IMR-90 (cell line): ENCODE results near the gene SPATA25. TPM values are rescaled to one million over a fixed set of nuclear protein-coding genes. Genes with fewer than 3 reads are reported as not detected.

Experiments used
- ATAC-seq: fragments of 200-7000 bp; cut with Tn5 transposase; 2 replicates; pipeline ENCODE4 v1.9.1; 2020; ENCODE audit warnings: low read depth, mild to moderate bottlenecking, moderate library complexity
- BruUV-seq: library from RNA; stranded (reverse); fragments of 400-500 nt; replicated peaks from 2 replicates; lab custom pipeline; 2021; lab: Mats Ljungman, UMichigan
- CTCF ChIA-PET: fragments of 300-600 bp; formaldehyde crosslinking; extraction: SDS; loops from one replicate; lab custom pipeline; 2021; ENCODE audit warnings: antibody characterized with exemption; lab: Yijun Ruan, JAX
- POLR2A ChIA-PET: fragments of 300-600 bp; sonication (Branson Sonifier 250); formaldehyde crosslinking; loops from one replicate; lab custom pipeline; 2022; ENCODE audit warnings: antibody characterized with exemption; ENCODE audit not compliant: unreplicated experiment; lab: Charles Lee
- DNase-seq: peaks from one replicate; pipeline ENCODE4 v3.0.0; 2013
- H2AFZ ChIP-seq: replicated peaks from 2 replicates; pipeline ENCODE3; 2013; ENCODE audit warnings: low read length, mild to moderate bottlenecking; ENCODE audit not compliant: poor library complexity
- H2AK5ac ChIP-seq: 2 replicates; pipeline ENCODE4 v1.6.1; 2013; ENCODE audit warnings: low read depth, low read length, inconsistent platforms
- H2AK9ac ChIP-seq: replicated peaks from 2 replicates; pipeline ENCODE3; 2013; ENCODE audit warnings: mild to moderate bottlenecking, low read depth, low read length, moderate library complexity; ENCODE audit not compliant: poor library complexity
- H2BK120ac ChIP-seq: 2 replicates; pipeline ENCODE4 v1.6.1; 2013; ENCODE audit warnings: low read depth, low read length, inconsistent platforms
- H2BK15ac ChIP-seq: 3 replicates; pipeline ENCODE4 v1.6.1; 2013; ENCODE audit warnings: low read depth, low read length, inconsistent platforms
- H2BK20ac ChIP-seq: 2 replicates; pipeline ENCODE4 v1.6.1; 2013; ENCODE audit warnings: low read depth, mild to moderate bottlenecking, inconsistent platforms, low read length, moderate library complexity
- H2BK5ac ChIP-seq: 2 replicates; pipeline ENCODE4 v1.6.1; 2013; ENCODE audit warnings: mild to moderate bottlenecking, low read depth, low read length, inconsistent platforms; ENCODE audit not compliant: poor library complexity, severe bottlenecking
- H3K14ac ChIP-seq: replicated peaks from 2 replicates; pipeline ENCODE4 v1.6.1; 2013; ENCODE audit warnings: low read depth, low read length, inconsistent platforms
- H3K18ac ChIP-seq: 2 replicates; pipeline ENCODE4 v1.6.1; 2013; ENCODE audit warnings: low read depth, low read length, control low read depth
- H3K23ac ChIP-seq: 2 replicates; pipeline ENCODE4 v1.6.1; 2013; ENCODE audit warnings: low read depth, low read length, inconsistent platforms
- H3K27ac ChIP-seq: 2 replicates; pipeline ENCODE4 v1.5.1; 2013; ENCODE audit warnings: mild to moderate bottlenecking, control low read depth, low read length; ENCODE audit not compliant: insufficient read depth
- H3K27me3 ChIP-seq: 2 replicates; pipeline ENCODE4 v1.6.1; 2013; ENCODE audit warnings: low read length; ENCODE audit not compliant: control insufficient read depth, insufficient read depth
- H3K36me3 ChIP-seq: 2 replicates; pipeline ENCODE4 v1.6.1; 2013; ENCODE audit warnings: low read length, mixed read lengths; ENCODE audit not compliant: control insufficient read depth, insufficient read depth
- H3K4ac ChIP-seq: 2 replicates; pipeline ENCODE4 v1.6.1; 2013; ENCODE audit warnings: low read depth, low read length, inconsistent platforms
- H3K4me1 ChIP-seq: 2 replicates; pipeline ENCODE4 v1.6.1; 2013; ENCODE audit warnings: low read length, mixed read lengths; ENCODE audit not compliant: control insufficient read depth, insufficient read depth
- H3K4me2 ChIP-seq: 2 replicates; pipeline ENCODE4 v1.6.1; 2013; ENCODE audit warnings: low read depth, mild to moderate bottlenecking, control low read depth, low read length, moderate library complexity
- H3K4me3 ChIP-seq: 2 replicates; pipeline ENCODE4 v1.5.1; 2013; ENCODE audit warnings: low read depth, mild to moderate bottlenecking, control low read depth, low read length, moderate library complexity; ENCODE audit not compliant: insufficient read depth
- H3K56ac ChIP-seq: 2 replicates; pipeline ENCODE4 v1.6.1; 2013; ENCODE audit warnings: low read length, inconsistent platforms; ENCODE audit not compliant: insufficient read depth; ENCODE audit errors: extremely low read depth
- H3K79me1 ChIP-seq, 2 experiments: 2 replicates each; pipeline ENCODE4 v1.6.1; 2013; ENCODE audit warnings: low read length in 2 of 2, inconsistent platforms in 1 of 2, low read depth in 1 of 2
- H3K9ac ChIP-seq: 2 replicates; pipeline ENCODE4 v1.6.1; 2013; ENCODE audit warnings: low read depth, low read length, control low read depth
- H3K9me1 ChIP-seq: 2 replicates; pipeline ENCODE4 v1.6.1; 2013; ENCODE audit warnings: low read length, inconsistent platforms; ENCODE audit not compliant: insufficient read depth
- H3K9me3 ChIP-seq: 2 replicates; pipeline ENCODE4 v1.6.1; 2013; ENCODE audit warnings: low read length; ENCODE audit not compliant: control insufficient read depth, insufficient read depth
- H4K20me1 ChIP-seq: 2 replicates; pipeline ENCODE4 v1.6.1; 2013; ENCODE audit warnings: low read length, inconsistent platforms; ENCODE audit not compliant: insufficient read depth
- H4K5ac ChIP-seq: 2 replicates; pipeline ENCODE4 v1.6.1; 2013; ENCODE audit warnings: mild to moderate bottlenecking, low read depth, low read length, control low read depth
- H4K8ac ChIP-seq, 2 experiments: 2 replicates each; pipeline ENCODE4 v1.6.1; 2013; ENCODE audit warnings: low read depth in 2 of 2, low read length in 2 of 2, control low read depth in 1 of 2, inconsistent platforms in 1 of 2
- H4K91ac ChIP-seq: 2 replicates; pipeline ENCODE4 v1.6.1; 2013; ENCODE audit warnings: low read depth, low read length, inconsistent platforms; ENCODE audit not compliant: insufficient read depth
- BHLHE40 ChIP-seq: fragments of 150-350 bp; IDR thresholded peaks from 2 replicates; pipeline ENCODE4 v1.6.1; 2016; ENCODE audit warnings: mild to moderate bottlenecking, low read depth, low read length
- CEBPB ChIP-seq: IDR thresholded peaks from 2 replicates; pipeline ENCODE4 v1.6.1; 2012; ENCODE audit warnings: low read depth, low read length, improper control_type of control experiment
- FOS ChIP-seq: fragments of 150-350 bp; IDR thresholded peaks from 2 replicates; pipeline ENCODE4 v1.6.1; 2016; ENCODE audit warnings: low read depth, low read length
- MAFK ChIP-seq: IDR thresholded peaks from 2 replicates; pipeline ENCODE4 v1.6.1; 2012; ENCODE audit warnings: low read depth, low read length, improper control_type of control experiment
- POLR2A ChIP-seq: IDR thresholded peaks from 2 replicates; pipeline ENCODE4 v1.6.1; 2012; ENCODE audit warnings: mild to moderate bottlenecking, low read depth, low read length
- RAD21 ChIP-seq: IDR thresholded peaks from 2 replicates; pipeline ENCODE4 v1.6.1; 2012; ENCODE audit warnings: low read length, improper control_type of control experiment
- SMC3 ChIP-seq: fragments of 150-350 bp; IDR thresholded peaks from 2 replicates; pipeline ENCODE4 v1.6.1; 2016; ENCODE audit warnings: low read depth, mild to moderate bottlenecking, antibody characterized with exemption, low read length, moderate library complexity
- WGBS, 2 experiments: methylation state at CpG; one replicate each; pipeline versions ENCODE4 v1.1.5 to v1.1.7; 2013; ENCODE audit warnings: missing lambda C conversion rate in 2 of 2; ENCODE audit not compliant: insufficient read length in 1 of 2; ENCODE audit errors: extremely low coverage in 2 of 2; 5-methylcytosine and 5-hydroxymethylcytosine counted together
- dilution Hi-C: fragments of 300-500 bp; cut with HindIII; formaldehyde crosslinking; loops from one replicate; pipeline ENCODE4 v1.14.3; 2018; ENCODE audit warnings: low sequenced_read_pairs; ENCODE audit not compliant: unreplicated experiment
- in situ Hi-C: fragments of 300-500 bp; cut with MboI; formaldehyde crosslinking; loops from 3 replicates; pipeline ENCODE4 v1.14.3; 2019; ENCODE audit warnings: low sequenced_read_pairs, inconsistent platforms, mixed read lengths
- intact Hi-C: fragments of 100-400 bp; cut with micrococcal nuclease; formaldehyde crosslinking; loops from 2 replicates; pipeline ENCODE4 v1.10.0; 2022
- polyA plus RNA-seq, 3 experiments: library from polyadenylated mRNA; depleted of rRNA; stranded (reverse); fragments of >200 nt; gene quantifications; 2 replicates each; pipeline ENCODE4 v1.2.3, GENCODE V29; 2012; ENCODE audit warnings: low replicate concordance in 1 of 3
- total RNA-seq: library from RNA; depleted of rRNA; stranded (reverse); fragments of >200 nt; gene quantifications from 2 replicates; pipeline ENCODE4 v1.2.3, GENCODE V29; 2012

SPATA25 gene
- total and polyA plus RNA-seq, 2 of the 4 experiments (the other 2 are of a cell fraction) = 0.18 to 0.36 TPM

DNA sequence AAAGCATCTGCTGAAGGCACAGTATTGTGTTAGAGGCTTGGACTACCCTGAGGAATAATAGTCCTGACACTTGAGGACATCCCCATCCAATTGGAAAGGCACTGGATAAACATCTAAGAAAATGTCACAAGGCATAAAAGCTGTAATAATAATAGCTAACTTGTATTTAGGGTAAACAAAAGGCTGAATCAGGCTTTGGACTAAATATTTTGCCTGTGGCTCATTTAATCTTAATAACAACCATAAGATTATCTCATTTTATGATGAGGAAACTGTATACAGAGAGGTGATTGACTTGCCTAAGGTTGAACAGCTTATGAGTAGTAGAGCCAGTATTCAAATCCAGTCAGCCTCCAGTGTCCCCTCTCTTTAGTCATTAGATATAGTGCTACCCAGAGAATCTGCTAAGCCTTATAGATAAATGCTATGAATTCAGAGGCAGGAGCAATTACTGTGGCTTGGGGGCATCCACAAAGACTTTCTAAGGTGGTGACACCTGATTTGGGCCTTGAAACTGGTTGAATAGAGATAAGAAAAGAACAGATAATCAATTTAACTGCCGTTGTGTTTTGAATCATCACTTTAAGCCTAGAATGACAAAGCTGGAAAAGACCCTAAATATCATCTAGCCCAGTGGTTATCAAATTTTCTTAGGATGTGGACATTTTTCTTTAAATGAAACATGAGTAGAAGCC, 13.9 kb downstream of the SPATA25 start:
- peak; percentile 91 for ATAC-seq
- H2BK120ac ChIP-seq = no peak overlapping the region
- no peaks in the 10 kb centered on the region for H4K20me1 ChIP-seq
- H4K8ac ChIP-seq = no peak overlapping the region
- peak overlapping the region; percentile 68 for H2BK5ac ChIP-seq
- H3K9ac ChIP-seq = no peak overlapping the region
- H2AK5ac ChIP-seq = no peak overlapping the region
- peak overlapping the region; percentile 10; the same call in 1 of the 2 replicates for H3K4me2 ChIP-seq
- H3K9me3 ChIP-seq = no peaks in the 10 kb centered on the region
- H3K56ac ChIP-seq = no peak overlapping the region
- no peak overlapping the region for H3K4me3 ChIP-seq
- in situ Hi-C loops (no loop called here), dilution Hi-C loops (no loop called here), intact Hi-C loops (no loop called here)
- H3K36me3 ChIP-seq = peaks cover 17% of the 10 kb centered on the region
- no peak overlapping the region for H4K5ac ChIP-seq
- H3K23ac ChIP-seq = no peak overlapping the region
- POLR2A ChIA-PET = no interaction called here
- no peak for TF ChIP-seq POLR2A
- TF ChIP-seq SMC3 = no peak
- TF ChIP-seq CEBPB = no peak
- TF ChIP-seq MAFK = no peak
- TF ChIP-seq FOS = peak; percentile 23; the same call in 1 of the 2 replicates
- no peak for TF ChIP-seq BHLHE40
- no peak for TF ChIP-seq RAD21
- peaks cover 8% of the 10 kb centered on the region for H3K4me1 ChIP-seq
- no peak overlapping the region for H3K4ac ChIP-seq
- H2BK15ac ChIP-seq = no peak overlapping the region
- H3K27ac ChIP-seq = peak overlapping the region; percentile 33; the same call in 1 of the 2 replicates
- H3K14ac ChIP-seq = no peak overlapping the region
- WGBS, 2 experiments = no CpG with 5 or more reads among the region's 1 CpG
- BruUV-seq = no TSS peak
- no peaks in the 10 kb centered on the region for H3K27me3 ChIP-seq
- 0 out of 4 replicates have a peak, but pooled peaks cover 0 to 5% of the 10 kb centered on the region in 2 experiments for H3K79me1 ChIP-seq
- H2BK20ac ChIP-seq = no peak overlapping the region
- no peak overlapping the region for H4K91ac ChIP-seq
- no peak overlapping the region for H2AFZ ChIP-seq
- CTCF ChIA-PET = no interaction called here
- H3K18ac ChIP-seq = no peak overlapping the region
- DNase-seq = peak; percentile 67
- H3K9me1 ChIP-seq = peaks cover 7% of the 10 kb centered on the region
- H2AK9ac ChIP-seq = no peak overlapping the region
